Stimulated activated CD4-positive, alpha-beta T cell treated with anti-CD3 and anti-CD28 coated beads, Interleukin-2, amount 100 ng/mL, for 4 hours (primary cell): ENCODE data around the gene CYP26A1.
A peak's percentile ranks its signal among the peaks of the same experiment; 100 is the strongest.
"Not testable (repeated sequence)": the region's sequence is repeated elsewhere in the genome, so short reads cannot be mapped to it uniquely, and the experiment has no call there.

ENCODE experiments used
- DNase-seq: peaks from one replicate; pipeline ENCODE4 v3.0.0-alpha.2; 2020; ENCODE audit warnings: low read depth

CYP26A1 gene

DNA sequence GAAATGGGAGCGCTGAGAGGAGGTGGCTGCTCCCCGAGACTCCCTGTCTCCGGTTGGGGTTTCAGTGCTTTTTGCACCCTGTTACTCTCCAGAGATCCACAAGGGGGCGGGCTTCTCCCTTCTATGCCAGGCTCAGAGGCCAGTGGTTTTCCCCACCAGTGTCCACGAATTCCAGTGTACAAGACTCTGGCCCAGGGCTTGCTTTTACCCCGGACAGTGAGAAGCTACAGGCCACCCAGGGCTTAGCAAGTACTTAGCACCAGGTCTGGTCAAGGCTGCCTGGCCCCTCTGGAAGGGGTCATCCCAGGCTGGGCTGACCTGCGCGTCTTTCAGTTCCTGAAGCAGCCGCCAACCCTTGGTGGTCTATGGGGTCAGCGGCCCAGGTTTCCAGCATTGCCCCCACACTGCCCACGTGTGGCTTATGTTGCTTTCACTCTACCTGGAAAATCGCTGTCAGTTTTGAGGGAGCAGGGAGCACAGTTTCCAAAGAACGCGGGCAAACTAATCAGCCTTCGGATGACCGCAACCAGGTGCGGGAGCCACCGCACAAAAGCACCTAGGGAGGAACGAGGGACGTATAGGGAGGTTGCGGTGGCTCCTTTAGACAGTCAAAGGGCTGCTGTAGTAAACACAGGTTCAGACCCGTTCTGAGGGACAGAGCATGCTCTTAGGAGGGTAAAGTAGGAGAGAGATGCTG, 6.8 kb downstream of the CYP26A1 start:
- DNase-seq: peak; percentile 14

DNA sequence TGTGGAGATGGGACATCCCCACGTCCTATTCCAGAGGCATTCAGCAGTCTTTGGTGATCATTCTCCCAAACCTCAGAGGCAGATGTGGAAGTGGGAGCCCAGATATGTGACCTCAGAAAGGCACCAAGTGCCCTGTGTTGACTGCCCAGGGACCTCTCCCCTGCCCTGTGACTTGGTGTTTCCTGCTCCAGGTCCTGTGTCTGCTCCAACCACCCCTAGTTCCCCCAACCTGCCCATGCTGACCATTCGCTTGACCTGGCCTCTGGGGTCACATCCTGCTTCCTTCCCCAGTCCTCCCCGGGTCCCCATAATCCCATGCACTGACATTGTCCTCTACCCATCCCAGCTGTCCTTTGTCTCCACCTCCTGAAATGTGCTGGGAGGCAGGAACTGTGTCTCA, 7.6 kb downstream of the CYP26A1 start:
- DNase-seq: no peak

- no peak for DNase-seq
Observed at GRCh38 chr10:93081834-93082233, 8.1 kb downstream of the CYP26A1 start.

DNA sequence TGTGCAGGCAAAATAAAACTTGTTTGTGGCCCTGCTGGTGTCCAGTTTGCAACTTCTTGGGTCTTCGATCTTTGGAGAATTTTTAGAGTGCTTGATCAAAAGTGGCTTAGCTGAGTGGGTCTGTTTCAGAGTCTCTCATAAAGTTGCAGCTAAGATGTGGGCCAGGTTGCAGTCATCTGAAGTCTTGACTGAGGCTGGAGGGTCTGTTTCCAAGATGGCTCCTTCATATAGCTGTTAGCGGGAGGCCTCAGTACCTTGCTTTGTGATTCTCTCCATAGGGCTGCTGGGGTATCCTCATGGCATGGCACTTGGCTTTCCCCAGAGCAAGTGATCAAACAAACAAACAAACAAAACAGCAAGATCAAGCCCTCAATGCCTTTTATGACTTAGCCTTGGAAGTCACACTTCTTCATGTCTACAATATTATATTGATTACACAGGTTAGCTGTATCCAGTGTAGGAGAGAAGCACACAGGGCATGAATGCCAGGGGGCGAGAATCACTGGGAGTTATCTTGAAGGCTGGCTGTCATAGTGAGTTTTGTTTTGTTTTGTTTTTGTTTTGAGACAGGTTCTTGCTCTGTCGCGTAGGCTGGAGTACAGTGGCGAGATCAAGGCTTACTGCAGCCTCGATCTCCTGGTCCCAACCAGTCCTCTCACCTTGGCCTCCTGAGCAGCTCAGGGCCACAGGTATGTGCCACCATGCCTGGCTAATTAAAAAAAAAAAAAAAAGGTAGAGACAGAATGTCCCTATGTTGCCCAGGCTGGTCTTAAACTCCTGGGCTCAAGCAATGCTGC, 10.2 kb downstream of the CYP26A1 start:
- DNase-seq: no peak

- DNase-seq: no peak
Observed at GRCh38 chr10:93085272-93085859, 11.7 kb downstream of the CYP26A1 start.

- no peak for DNase-seq
Observed at GRCh38 chr10:93086289-93086688, 12.6 kb downstream of the CYP26A1 start.

GRCh38 chr10:93087846-93088245, 14.2 kb downstream of the CYP26A1 start:
- no peak for DNase-seq

- DNase-seq: no peak
Observed at GRCh38 chr10:93088466-93088865, 14.8 kb downstream of the CYP26A1 start.

DNA sequence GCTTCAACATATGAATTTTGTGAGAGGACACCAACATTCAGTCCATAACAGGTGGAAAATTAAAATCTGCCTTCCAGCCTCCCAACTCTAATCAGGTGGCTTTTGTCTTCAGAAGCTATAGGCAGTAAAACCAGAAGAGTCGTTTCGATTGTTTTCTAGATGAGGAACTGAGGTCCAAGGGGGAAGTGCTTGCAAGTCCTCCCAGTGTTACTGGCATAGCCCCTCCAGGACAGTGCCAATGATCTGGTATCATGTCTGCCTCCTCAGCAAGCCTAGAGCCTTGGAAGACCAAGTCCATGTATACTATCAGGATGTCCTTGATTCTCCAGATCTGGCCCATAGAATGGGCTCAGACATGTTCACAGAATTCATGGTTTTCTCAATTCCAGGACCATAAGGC, 16.9 kb downstream of the CYP26A1 start:
- no peak for DNase-seq

DNA sequence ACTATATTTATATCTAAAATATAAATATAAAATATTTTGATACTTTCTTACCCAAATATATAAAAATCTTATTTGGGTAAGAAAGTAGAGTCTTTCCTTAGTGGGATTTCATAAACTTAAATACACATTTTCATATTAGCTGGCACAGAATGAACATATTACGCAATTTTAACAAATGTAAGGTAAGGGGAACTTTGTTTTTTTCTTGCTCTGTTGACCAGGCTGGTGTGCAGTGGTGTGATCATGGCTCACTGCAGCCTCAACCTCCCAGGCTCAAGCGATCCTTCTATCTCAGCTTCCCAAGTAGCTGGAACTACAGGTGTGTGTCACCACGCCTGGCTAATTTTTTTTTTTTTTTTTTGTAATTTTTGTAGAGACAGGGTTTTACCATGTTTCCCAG, 18.3 kb downstream of the CYP26A1 start:
- no peak for DNase-seq

GRCh38 chr10:93095225-93095624, 21.5 kb downstream of the CYP26A1 start:
- no peak for DNase-seq

DNA sequence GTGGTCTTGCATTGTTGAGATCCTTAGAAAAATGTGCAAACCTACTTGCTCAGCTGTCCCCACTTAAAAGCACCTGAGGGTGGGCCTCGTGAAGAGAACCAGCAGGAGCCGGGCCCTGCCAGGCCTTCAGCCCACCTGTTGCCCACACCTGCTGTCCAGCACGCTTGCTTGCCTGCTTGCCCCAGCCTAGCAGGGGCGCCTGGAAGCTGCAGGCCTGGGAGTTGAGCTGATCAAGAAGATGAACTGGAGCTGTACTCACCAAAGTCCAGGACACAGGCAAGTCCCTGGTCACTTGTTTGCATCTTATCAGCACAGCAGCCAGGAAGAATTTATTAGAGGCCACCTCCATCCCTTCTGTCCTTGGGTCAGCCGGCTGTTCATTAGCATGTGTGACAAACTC, 23.2 kb downstream of the CYP26A1 start:
- no peak for DNase-seq

- no peak for DNase-seq
Observed at GRCh38 chr10:93097386-93097785, 23.7 kb downstream of the CYP26A1 start.

DNA sequence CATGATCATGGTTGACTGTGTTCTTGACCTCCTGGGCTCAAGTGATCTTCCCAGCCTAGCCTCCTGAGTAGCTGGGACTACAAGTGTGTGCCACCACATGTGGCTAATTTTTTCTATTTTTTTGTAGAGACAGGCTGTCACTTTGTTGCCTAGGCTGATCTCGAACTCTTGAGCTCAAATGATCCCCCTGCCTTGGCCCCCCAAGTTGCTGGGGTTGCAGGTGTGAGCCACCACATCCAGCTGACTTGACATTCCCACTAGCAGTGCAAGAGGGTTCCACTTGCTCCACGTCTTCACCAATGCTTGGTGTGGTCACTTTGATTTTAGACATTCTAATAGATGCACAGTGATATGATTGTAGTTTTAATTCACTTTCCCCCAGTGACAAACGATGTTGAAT, 25.1 kb downstream of the CYP26A1 start:
- no peak for DNase-seq

GRCh38 chr10:93099670-93100069, 26.0 kb downstream of the CYP26A1 start:
- DNase-seq: no peak

GRCh38 chr10:93101148-93101547, 27.5 kb downstream of the CYP26A1 start:
- not testable (repeated sequence) for DNase-seq

GRCh38 chr10:93103953-93104352, 30.3 kb downstream of the CYP26A1 start:
- no peak for DNase-seq

DNA sequence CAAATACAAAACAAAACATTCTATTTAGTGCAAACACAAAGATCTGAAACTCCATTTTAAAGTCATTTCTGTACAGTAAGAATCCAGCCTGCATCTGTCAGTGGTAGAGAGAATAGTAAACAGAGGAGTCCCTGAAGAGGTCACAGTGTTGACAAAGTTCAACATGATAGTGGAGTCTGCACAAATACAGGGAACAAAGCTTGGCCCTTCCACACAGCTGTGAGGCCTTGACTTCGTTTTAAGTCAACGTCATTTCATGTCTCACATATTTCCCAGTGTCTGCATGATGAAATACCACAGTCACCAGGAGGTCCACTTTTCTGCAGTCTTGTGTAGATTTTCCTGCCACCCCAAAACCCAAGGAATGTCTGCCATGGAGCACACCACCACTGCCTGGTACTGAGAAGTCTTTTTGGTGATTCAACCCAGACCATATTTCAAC, 33.0 kb downstream of the CYP26A1 start:
- no peak for DNase-seq

- DNase-seq: no peak
Observed at GRCh38 chr10:93110472-93111146, 36.9 kb downstream of the CYP26A1 start.

- no peak for DNase-seq
Observed at GRCh38 chr10:93113042-93113441, 39.3 kb downstream of the CYP26A1 start.

DNA sequence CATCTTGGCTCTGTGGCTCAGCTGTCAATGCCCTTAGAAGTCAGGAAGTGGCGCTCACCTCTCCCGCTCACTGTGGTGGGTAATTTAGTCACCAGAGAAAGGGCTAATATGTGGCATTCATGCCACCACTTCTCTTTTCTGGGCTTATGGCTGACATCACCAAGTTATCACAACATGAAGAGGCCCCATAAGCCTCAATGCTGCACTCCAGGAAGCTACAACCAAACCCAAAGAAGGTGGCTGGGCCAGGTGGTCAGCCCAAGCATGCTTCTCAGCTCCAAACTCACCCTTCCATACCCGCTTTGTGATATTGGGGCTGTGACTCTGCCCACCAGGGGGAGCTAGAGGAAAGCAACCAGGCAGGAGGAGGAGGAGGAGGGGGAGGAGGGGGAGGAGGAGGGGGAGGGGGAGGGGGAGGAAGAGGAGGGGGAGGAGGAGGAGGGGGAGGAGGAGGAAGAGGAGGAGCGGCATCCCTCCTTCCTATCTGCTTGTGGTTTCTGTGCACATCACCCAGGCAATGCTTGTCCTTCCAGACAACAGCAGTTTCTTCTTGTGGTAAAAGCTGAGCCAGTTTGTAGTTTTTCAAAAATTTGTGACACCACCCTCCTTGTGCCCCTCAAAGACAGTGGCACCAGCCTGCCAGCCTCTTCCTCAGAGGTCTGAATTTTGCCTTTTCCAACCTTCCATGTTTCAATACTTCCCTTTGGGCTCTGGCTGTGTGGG, 42.1 kb downstream of the CYP26A1 start:
- peak; percentile 59 for DNase-seq

GRCh38 chr10:93121311-93121710, 47.6 kb downstream of the CYP26A1 start:
- no peak for DNase-seq
